OCI-LY1 (cell line): ENCODE data around the gene NAV1.

Source experiments
- H2AFZ ChIP-seq: fragments of 200-600 bp; sonication (generic), shearing (Covaris generic); 2 replicates; pipeline ENCODE4 v1.6.0; 2014; ENCODE audit warnings: antibody characterized with exemption, mild to moderate bottlenecking, low read length
- H3F3A ChIP-seq: fragments of 200-600 bp; sonication (generic), shearing (Covaris generic); 2 replicates; pipeline ENCODE4 v1.6.0; 2014; ENCODE audit warnings: mild to moderate bottlenecking, antibody characterized with exemption, low read length, moderate library complexity; ENCODE audit not compliant: insufficient read depth
- H3K27ac ChIP-seq: fragments of 200-600 bp; sonication (generic); 2 replicates; pipeline ENCODE4 v1.5.1; 2014; ENCODE audit warnings: low read length, mixed run types, mild to moderate bottlenecking, low read depth; ENCODE audit not compliant: poor library complexity, severe bottlenecking
- H3K27me3 ChIP-seq: fragments of 200-600 bp; sonication (generic); 2 replicates; pipeline ENCODE4 v1.6.0; 2014; ENCODE audit warnings: antibody characterized with exemption, mild to moderate bottlenecking, low read length, moderate library complexity; ENCODE audit not compliant: insufficient read depth
- H3K36me3 ChIP-seq: fragments of 200-600 bp; sonication (generic); 2 replicates; pipeline ENCODE4 v1.6.1; 2014; ENCODE audit warnings: mild to moderate bottlenecking, antibody characterized with exemption, low read length, moderate library complexity, mixed read lengths; ENCODE audit not compliant: insufficient read depth
- H3K4me1 ChIP-seq: fragments of 200-600 bp; sonication (generic); 2 replicates; pipeline ENCODE4 v1.5.1; 2014; ENCODE audit warnings: mild to moderate bottlenecking, low read length, moderate library complexity; ENCODE audit not compliant: insufficient read depth, severe bottlenecking
- H3K4me2 ChIP-seq: fragments of 200-600 bp; sonication (generic), shearing (Covaris generic); 2 replicates; pipeline ENCODE4 v1.6.1; 2014; ENCODE audit warnings: low read length
- H3K4me3 ChIP-seq: fragments of 200-600 bp; sonication (generic); 2 replicates; pipeline ENCODE4 v1.5.1; 2014; ENCODE audit warnings: low read length, low read depth, mild to moderate bottlenecking, mixed read lengths; ENCODE audit not compliant: poor library complexity, severe bottlenecking
- H3K79me2 ChIP-seq: fragments of 200-600 bp; shearing (Covaris generic); 2 replicates; pipeline ENCODE4 v1.6.1; 2016; ENCODE audit warnings: mixed run types, low read length, mixed read lengths; ENCODE audit not compliant: insufficient read depth
- H3K9ac ChIP-seq: fragments of 200-600 bp; sonication (generic), shearing (Covaris generic); 2 replicates; pipeline ENCODE4 v1.6.1; 2014; ENCODE audit warnings: mild to moderate bottlenecking, low read length, mixed read lengths
- H3K9me2 ChIP-seq: fragments of 200-600 bp; sonication (generic), shearing (Covaris generic); 2 replicates; pipeline ENCODE4 v1.6.1; 2014; ENCODE audit warnings: low read depth, mild to moderate bottlenecking, low read length, mixed read lengths
- H3K9me3 ChIP-seq: fragments of 200-600 bp; shearing (Covaris generic); 2 replicates; pipeline ENCODE4 v1.6.1; 2014; ENCODE audit warnings: low read length, mixed read lengths
- H4K20me1 ChIP-seq: fragments of 200-600 bp; sonication (generic), shearing (Covaris generic); 2 replicates; pipeline ENCODE4 v1.6.0; 2016; ENCODE audit warnings: mild to moderate bottlenecking, low read length; ENCODE audit not compliant: insufficient read depth
- EZH2 ChIP-seq: fragments of 200-600 bp; sonication (generic), shearing (Covaris generic); IDR thresholded peaks from 2 replicates; pipeline ENCODE4 v1.8.0; 2017; ENCODE audit warnings: borderline replicate concordance, mixed run types, mild to moderate bottlenecking, antibody characterized with exemption, low read length, moderate library complexity, mixed read lengths
- TF ChIP-seq, protein P1 (sequence below): fragments of 200-600 bp; sonication (generic), shearing (Covaris generic); IDR thresholded peaks from 2 replicates; pipeline ENCODE4 v1.5.1; 2017; ENCODE audit warnings: mild to moderate bottlenecking, antibody characterized with exemption, low read length, moderate library complexity, mixed read lengths

NAV1 gene

DNA sequence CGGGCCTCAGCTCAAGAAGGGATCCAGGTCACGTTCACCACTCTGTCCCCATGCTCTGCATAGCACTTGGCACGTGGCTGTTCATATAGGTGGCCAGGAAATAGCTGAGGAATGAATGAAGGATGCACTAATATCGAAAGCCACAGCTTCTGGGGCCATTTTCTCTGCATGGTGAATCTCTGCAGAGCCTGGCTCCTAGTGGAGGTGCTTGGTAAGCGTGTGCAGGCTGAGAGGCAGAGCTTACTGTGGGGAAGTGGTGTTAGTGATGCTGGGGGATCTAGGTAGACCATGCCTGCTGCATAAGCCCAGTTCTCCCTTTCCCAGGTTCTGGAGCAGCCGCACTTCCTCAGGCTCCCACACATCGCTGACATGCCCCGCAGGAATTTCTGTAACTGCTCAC is 40.3 kb upstream of the NAV1 start:
- TF ChIP-seq, protein P1, sequence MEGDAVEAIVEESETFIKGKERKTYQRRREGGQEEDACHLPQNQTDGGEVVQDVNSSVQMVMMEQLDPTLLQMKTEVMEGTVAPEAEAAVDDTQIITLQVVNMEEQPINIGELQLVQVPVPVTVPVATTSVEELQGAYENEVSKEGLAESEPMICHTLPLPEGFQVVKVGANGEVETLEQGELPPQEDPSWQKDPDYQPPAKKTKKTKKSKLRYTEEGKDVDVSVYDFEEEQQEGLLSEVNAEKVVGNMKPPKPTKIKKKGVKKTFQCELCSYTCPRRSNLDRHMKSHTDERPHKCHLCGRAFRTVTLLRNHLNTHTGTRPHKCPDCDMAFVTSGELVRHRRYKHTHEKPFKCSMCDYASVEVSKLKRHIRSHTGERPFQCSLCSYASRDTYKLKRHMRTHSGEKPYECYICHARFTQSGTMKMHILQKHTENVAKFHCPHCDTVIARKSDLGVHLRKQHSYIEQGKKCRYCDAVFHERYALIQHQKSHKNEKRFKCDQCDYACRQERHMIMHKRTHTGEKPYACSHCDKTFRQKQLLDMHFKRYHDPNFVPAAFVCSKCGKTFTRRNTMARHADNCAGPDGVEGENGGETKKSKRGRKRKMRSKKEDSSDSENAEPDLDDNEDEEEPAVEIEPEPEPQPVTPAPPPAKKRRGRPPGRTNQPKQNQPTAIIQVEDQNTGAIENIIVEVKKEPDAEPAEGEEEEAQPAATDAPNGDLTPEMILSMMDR, result no peak
- TF ChIP-seq EZH2, result no peak
- Histone ChIP-seq H3K4me1 (peaks cover 16% of the 10 kb centered on the region), H3K36me3 (peaks cover 29% of the 10 kb centered on the region), H3K4me2 (no peak overlapping the region), H3K9me2 (no peaks in the 10 kb centered on the region), H3K4me3 (no peak overlapping the region), H2AFZ (no peak overlapping the region), H3K9ac (no peak overlapping the region), H3K27me3 (no peaks in the 10 kb centered on the region), H3K79me2 (no peaks in the 10 kb centered on the region), H4K20me1 (no peaks in the 10 kb centered on the region), H3F3A (no peaks in the 10 kb centered on the region), H3K27ac (no peak overlapping the region), H3K9me3 (no peaks in the 10 kb centered on the region)

- Histone ChIP-seq H3K9me3 (no peaks in the 10 kb centered on the region), H3K9me2 (no peaks in the 10 kb centered on the region), H3K9ac (no peak overlapping the region), H3K27ac (no peak overlapping the region), H3K4me1 (peaks cover 22% of the 10 kb centered on the region), H4K20me1 (no peaks in the 10 kb centered on the region), H3K27me3 (no peaks in the 10 kb centered on the region), H3K36me3 (peaks cover 23% of the 10 kb centered on the region), H2AFZ (no peak overlapping the region), H3K4me3 (no peak overlapping the region), H3F3A (no peaks in the 10 kb centered on the region), H3K4me2 (no peak overlapping the region), H3K79me2 (no peaks in the 10 kb centered on the region)
- no peak for TF ChIP-seq EZH2
- TF ChIP-seq, protein P1, result no peak
Measured at GRCh38 chr1:201499191-201499590, 39.7 kb upstream of the NAV1 start.

DNA sequence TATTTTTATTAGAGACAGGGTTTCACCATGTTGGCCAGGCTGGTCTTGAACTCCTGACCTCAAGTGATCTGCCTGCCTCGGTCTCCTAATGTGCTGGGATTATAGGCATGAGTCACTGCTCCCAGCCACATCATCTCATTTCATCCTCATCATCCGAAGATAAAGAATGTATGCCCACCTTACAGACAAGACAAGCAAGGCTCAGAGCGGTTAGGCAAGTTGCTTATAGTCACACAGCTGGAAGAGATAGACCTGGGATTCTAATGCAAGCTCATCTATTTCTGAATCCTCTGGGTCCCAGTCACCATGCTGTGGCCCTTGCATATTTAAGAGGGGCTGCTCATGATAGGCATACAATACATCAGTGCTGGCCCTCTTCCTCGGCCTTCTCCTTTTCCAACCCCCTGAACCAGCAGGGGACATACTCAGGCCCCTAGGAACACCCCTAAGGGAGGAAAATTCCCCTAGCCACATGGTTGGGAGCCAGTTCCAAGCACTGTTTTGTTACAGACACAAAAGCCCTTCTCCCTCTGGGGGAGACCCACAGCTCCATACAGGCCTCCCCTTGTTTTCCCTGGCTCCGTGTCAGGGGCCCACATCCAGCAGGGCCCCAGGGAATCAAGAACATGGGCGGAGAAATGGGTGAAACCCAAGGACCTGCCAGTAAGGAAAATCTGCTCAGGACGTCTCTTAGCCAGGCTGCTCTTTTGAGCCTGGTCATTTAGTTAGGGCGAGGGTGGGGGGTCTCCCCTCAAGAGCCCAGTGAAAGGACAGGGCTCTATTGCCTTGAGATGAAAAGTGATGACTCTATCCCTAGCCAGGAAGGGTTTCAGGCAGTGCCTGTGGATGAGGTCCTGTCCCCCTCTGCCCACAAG is 38.9 kb upstream of the NAV1 start:
- H3K9ac ChIP-seq, result no peak overlapping the region
- no peaks in the 10 kb centered on the region for H3K9me3 ChIP-seq
- no peak overlapping the region for H2AFZ ChIP-seq
- H3K36me3 ChIP-seq, result peaks cover 16% of the 10 kb centered on the region
- peaks cover 30% of the 10 kb centered on the region for H3K4me1 ChIP-seq
- H3K79me2 ChIP-seq, result no peaks in the 10 kb centered on the region
- no peaks in the 10 kb centered on the region for H3K9me2 ChIP-seq
- H4K20me1 ChIP-seq, result no peaks in the 10 kb centered on the region
- TF ChIP-seq, protein P1, result no peak
- TF ChIP-seq EZH2, result no peak
- H3K4me3 ChIP-seq, result no peak overlapping the region
- H3F3A ChIP-seq, result no peaks in the 10 kb centered on the region
- H3K27ac ChIP-seq, result no peak overlapping the region
- H3K4me2 ChIP-seq, result no peak overlapping the region
- H3K27me3 ChIP-seq, result no peaks in the 10 kb centered on the region
